H1 (cell line): ENCODE data around the gene SDC4. TPM values are rescaled to one million over a fixed set of nuclear protein-coding genes. Genes with fewer than 3 reads are reported as not detected.

Experiments used
- CTCF ChIA-PET: fragments of 300-600 bp; sonication (Branson Sonifier 250); formaldehyde crosslinking; loops from one replicate; lab custom pipeline; 2021; ENCODE audit not compliant: partially characterized antibody; lab: Charles Lee
- POLR2A ChIA-PET: fragments of 300-600 bp; sonication (Branson Sonifier 250); formaldehyde crosslinking; loops from one replicate; lab custom pipeline; 2021; ENCODE audit warnings: inconsistent platforms; ENCODE audit not compliant: partially characterized antibody; lab: Charles Lee
- DNase-seq, 2 experiments: peaks; one replicate each; pipeline versions ENCODE4 v3.0.0 to v3.0.0-alpha.2; 2010 to 2022; ENCODE audit warnings: low spot score in 2 of 2, low read depth in 1 of 2, mixed read lengths in 1 of 2
- FAIRE-seq: peaks from 2 replicates; lab custom pipeline; 2011; peaks lifted over from hg19 to GRCh38; lab: Jason Lieb, UNC
- H2AFZ ChIP-seq: 2 replicates; pipeline ENCODE4 v1.8.1; 2012; ENCODE audit warnings: low read length, inconsistent platforms
- H2AK5ac ChIP-seq: 2 replicates; pipeline ENCODE4 v1.6.1; 2013; ENCODE audit warnings: low read depth, low read length
- H2BK120ac ChIP-seq: replicated peaks from 2 replicates; pipeline ENCODE3; 2013; ENCODE audit warnings: low read depth, low read length, inconsistent platforms
- H2BK12ac ChIP-seq: 2 replicates; pipeline ENCODE4 v1.6.1; 2013; ENCODE audit warnings: low read depth, low read length
- H2BK15ac ChIP-seq: 2 replicates; pipeline ENCODE4 v1.6.1; 2013; ENCODE audit warnings: low read length
- H2BK20ac ChIP-seq: 2 replicates; pipeline ENCODE4 v1.6.1; 2013; ENCODE audit warnings: low read length
- H2BK5ac ChIP-seq: 2 replicates; pipeline ENCODE4 v1.6.1; 2013; ENCODE audit warnings: low read depth, low read length
- H3K14ac ChIP-seq: 2 replicates; pipeline ENCODE4 v1.6.1; 2013; ENCODE audit warnings: inconsistent platforms; ENCODE audit not compliant: insufficient read length
- H3K18ac ChIP-seq: 2 replicates; pipeline ENCODE4 v1.6.1; 2013; ENCODE audit warnings: low read length; ENCODE audit errors: extremely low read depth
- H3K23ac ChIP-seq: 2 replicates; pipeline ENCODE4 v1.6.1; 2013; ENCODE audit warnings: inconsistent platforms; ENCODE audit not compliant: insufficient read length
- H3K23me2 ChIP-seq: 2 replicates; pipeline ENCODE4 v1.6.1; 2013; ENCODE audit warnings: low read depth, low read length
- H3K27ac ChIP-seq: 2 replicates; pipeline ENCODE4 v1.6.1; 2011; ENCODE audit warnings: low read depth, low read length, inconsistent platforms
- H3K27me3 ChIP-seq, 4 experiments: replicated peaks in 1 of 4; 1 replicate in 1 of 4; 2 replicates in 3 of 4; pipeline versions ENCODE4 v1.6.1 to v1.8.1; 2011 to 2013; ENCODE audit warnings: low read length in 3 of 4, mild to moderate bottlenecking in 3 of 4, inconsistent platforms in 2 of 4, mixed read lengths in 2 of 4, moderate library complexity in 1 of 4; ENCODE audit not compliant: control insufficient read depth in 3 of 4, insufficient read depth in 3 of 4; ENCODE audit errors: extremely low read depth in 1 of 4
- H3K36me3 ChIP-seq, 4 experiments: 2 replicates each; pipeline versions ENCODE4 v1.6.1 to v1.8.1; 2011 to 2013; ENCODE audit warnings: mild to moderate bottlenecking in 4 of 4, low read length in 3 of 4, moderate library complexity in 2 of 4, control low read depth in 1 of 4, inconsistent platforms in 1 of 4; ENCODE audit not compliant: insufficient read depth in 4 of 4, control insufficient read depth in 2 of 4
- H3K4ac ChIP-seq: replicated peaks from 2 replicates; pipeline ENCODE3; 2013; ENCODE audit warnings: low read length, low read depth, mixed read lengths, inconsistent platforms; ENCODE audit not compliant: insufficient read length
- H3K4me1 ChIP-seq, 4 experiments: replicated peaks in 1 of 4; 1 replicate in 1 of 4; 2 replicates in 3 of 4; pipeline versions ENCODE4 v1.6.1 to v1.8.1; 2011 to 2013; ENCODE audit warnings: low read length in 3 of 4, inconsistent platforms in 2 of 4, mixed read lengths in 1 of 4; ENCODE audit not compliant: insufficient read depth in 4 of 4, control insufficient read depth in 3 of 4
- H3K4me2 ChIP-seq, 2 experiments: 2 replicates each; pipeline versions ENCODE4 v1.6.1 to v1.8.1; 2011 to 2013; ENCODE audit warnings: low read depth in 2 of 2, low read length in 2 of 2, control low read depth in 1 of 2, inconsistent platforms in 1 of 2, mild to moderate bottlenecking in 1 of 2; ENCODE audit not compliant: insufficient read depth in 1 of 2
- H3K4me3 ChIP-seq, 4 experiments: fragments of 200-600, 300-600 bp in 1 of 4; sonication (generic), shearing (Covaris generic), sonication (Bioruptor Twin) in 1 of 4; 2 replicates each; pipeline versions ENCODE4 v1.5.1 to v1.8.1; 2011 to 2016; ENCODE audit warnings: low read length in 4 of 4, low read depth in 3 of 4, control low read depth in 2 of 4, inconsistent platforms in 2 of 4, mild to moderate bottlenecking in 2 of 4, mixed read lengths in 1 of 4, moderate library complexity in 1 of 4; ENCODE audit not compliant: insufficient read depth in 2 of 4; ENCODE audit errors: extremely low read depth in 1 of 4
- H3K56ac ChIP-seq: replicated peaks from 2 replicates; pipeline ENCODE3; 2013; ENCODE audit warnings: low read depth, mild to moderate bottlenecking, mixed read lengths, low read length, inconsistent platforms; ENCODE audit not compliant: insufficient read length
- H3K79me1 ChIP-seq: 2 replicates; pipeline ENCODE4 v1.6.1; 2013; ENCODE audit warnings: low read depth, low read length, control low read depth
- H3K79me2 ChIP-seq, 2 experiments: 2 replicates each; pipeline versions ENCODE4 v1.6.1 to v1.8.1; 2012 to 2013; ENCODE audit warnings: low read length in 2 of 2, mild to moderate bottlenecking in 2 of 2, inconsistent platforms in 1 of 2; ENCODE audit not compliant: insufficient read depth in 2 of 2, control insufficient read depth in 1 of 2
- H3K9ac ChIP-seq, 4 experiments: replicated peaks in 1 of 4; 1 replicate in 1 of 4; 2 replicates in 3 of 4; pipeline versions ENCODE4 v1.6.1 to v1.8.1; 2011 to 2013; ENCODE audit warnings: low read depth in 3 of 4, low read length in 3 of 4, control low read depth in 2 of 4, mild to moderate bottlenecking in 2 of 4, moderate library complexity in 2 of 4, inconsistent platforms in 1 of 4; ENCODE audit errors: extremely low read depth in 1 of 4
- H3K9me3 ChIP-seq, 2 experiments: 2 replicates each; pipeline versions ENCODE4 v1.6.1 to v1.8.1; 2012 to 2013; ENCODE audit warnings: mild to moderate bottlenecking in 2 of 2, moderate library complexity in 2 of 2, control low read depth in 1 of 2, inconsistent platforms in 1 of 2, low read depth in 1 of 2, low read length in 1 of 2, mixed read lengths in 1 of 2; ENCODE audit not compliant: insufficient read depth in 2 of 2
- H4K20me1 ChIP-seq, 2 experiments: replicated peaks in 1 of 2; 2 replicates each; pipeline versions ENCODE3 to v1.8.1; 2011 to 2013; ENCODE audit warnings: inconsistent platforms in 2 of 2, low read length in 2 of 2, mild to moderate bottlenecking in 1 of 2; ENCODE audit not compliant: insufficient read depth in 2 of 2, control insufficient read depth in 1 of 2
- H4K5ac ChIP-seq: 2 replicates; pipeline ENCODE4 v1.6.1; 2013; ENCODE audit warnings: low read length, low read depth, mixed read lengths, inconsistent platforms; ENCODE audit not compliant: insufficient read length
- H4K8ac ChIP-seq: 2 replicates; pipeline ENCODE4 v1.8.0; 2013; ENCODE audit warnings: mild to moderate bottlenecking, moderate library complexity, low read length, inconsistent platforms; ENCODE audit not compliant: insufficient read depth; ENCODE audit errors: extremely low read depth
- H4K91ac ChIP-seq: replicated peaks from 2 replicates; pipeline ENCODE3; 2013; ENCODE audit warnings: low read length, mixed read lengths, inconsistent platforms; ENCODE audit not compliant: insufficient read length
- ASH2L ChIP-seq: fragments of 200-600, 300-600 bp; sonication (generic); IDR thresholded peaks from one replicate; pipeline ENCODE4 v1.7.1; 2017; ENCODE audit warnings: low read length
- E2F6 ChIP-seq: IDR thresholded peaks from 2 replicates; pipeline ENCODE4 v1.6.1; 2012; ENCODE audit warnings: inconsistent platforms
- FOSL1 ChIP-seq: IDR thresholded peaks from 2 replicates; pipeline ENCODE4 v1.6.1; 2011; ENCODE audit warnings: mild to moderate bottlenecking, low read depth, low read length, moderate library complexity; ENCODE audit not compliant: insufficient read depth
- NRF1 ChIP-seq: IDR thresholded peaks from 2 replicates; pipeline ENCODE4 v1.6.1; 2011; ENCODE audit warnings: mild to moderate bottlenecking, low read depth, low read length, improper control_type of control experiment
- RBBP5 ChIP-seq: IDR thresholded peaks from 2 replicates; pipeline ENCODE4 v1.7.1; 2012; ENCODE audit warnings: low read depth, mild to moderate bottlenecking, inconsistent platforms, low read length, moderate library complexity, borderline replicate concordance
- RNF2 ChIP-seq: fragments of 200-900, 300-1000 bp; sonication (generic); IDR thresholded peaks from 2 replicates; pipeline ENCODE4 v1.7.1; 2016; ENCODE audit warnings: borderline replicate concordance, low read depth, mild to moderate bottlenecking, antibody characterized with exemption, low read length; ENCODE audit not compliant: poor library complexity, severe bottlenecking; ENCODE audit errors: missing control alignments
- RXRA ChIP-seq: IDR thresholded peaks from 2 replicates; pipeline ENCODE4 v1.6.1; 2011; ENCODE audit warnings: low read depth, mild to moderate bottlenecking, low read length, moderate library complexity; ENCODE audit not compliant: insufficient read depth
- polyA plus RNA-seq, 7 experiments: library from polyadenylated mRNA; depleted of rRNA in 3 of 7; stranded (reverse) in 5 of 7; unstranded in 2 of 7; fragments of >200 nt in 5 of 7; fragments of 200-250 nt in 2 of 7; gene quantifications; 1 replicate in 5 of 7; 2 replicates in 1 of 7; 4 replicates in 1 of 7; pipeline versions ENCODE4 v1.2.1 to v1.2.3, GENCODE V29; 2011 to 2013; ENCODE audit warnings: missing spikeins in 2 of 7, mixed read lengths in 2 of 7
- total RNA-seq: library from RNA; stranded (reverse); fragmentation: NEBNext Ultra II Directional; extraction: Animal tissue kit (Norgen Biotek cat#: 25700); gene quantifications from 2 replicates; pipeline ENCODE4 v1.2.1, GENCODE V29; 2021

Gene SDC4
- total and polyA plus RNA-seq, 2 of the 8 experiments (the other 6 are each of a cell fraction or from before 2014, with no cell fraction given), result 34.6 to 60.2 TPM

- no peak overlapping the region for H4K8ac ChIP-seq
- FAIRE-seq (no peak), DNase-seq (no peak)
- H2AFZ ChIP-seq, result no peak overlapping the region
- no peak overlapping the region for H3K4me3 ChIP-seq
- H2BK15ac ChIP-seq, result no peak overlapping the region
- H4K20me1 ChIP-seq, result peaks cover under 1 to 4% of the 10 kb centered on the region in 2 experiments
- H3K4me2 ChIP-seq, result no peak overlapping the region
- H3K4me1 ChIP-seq, result no peaks in the 10 kb centered on the region; a peak in 1 of 7 replicates
- no peak overlapping the region for H4K5ac ChIP-seq
- H3K18ac ChIP-seq, result no peak overlapping the region
- no peaks in the 10 kb centered on the region for H3K9me3 ChIP-seq
- H3K36me3 ChIP-seq, result peaks cover 6 to 19% (median 17%) of the 10 kb centered on the region in 4 experiments
- no peak overlapping the region for H2BK12ac ChIP-seq
- no peak overlapping the region for H3K27ac ChIP-seq
- no peak overlapping the region for H2BK20ac ChIP-seq
- no peak overlapping the region for H3K23ac ChIP-seq
- no peaks in the 10 kb centered on the region for H3K23me2 ChIP-seq
- no peak overlapping the region for H3K14ac ChIP-seq
- H3K79me1 ChIP-seq, result no peaks in the 10 kb centered on the region
- no peaks in the 10 kb centered on the region for H3K79me2 ChIP-seq
- H3K56ac ChIP-seq, result no peak overlapping the region
- H3K4ac ChIP-seq, result no peak overlapping the region
- no peak overlapping the region for H4K91ac ChIP-seq
- ChIA-PET CTCF (interaction anchor here (0.6 to 13.3 kb wide), 19 partner anchors 9 to 447 kb away, joined by 3 to 156 read pairs (median 5); partner anchors contain the start of genes MATN4, SYS1 and TP53TG5), POLR2A (interaction anchor here (0.9 to 2.9 kb wide), 7 partner anchors 10 to 126 kb away, joined by 3 to 15 read pairs (median 4); partner anchors contain the start of gene SDC4)
- no peak overlapping the region for H2BK120ac ChIP-seq
- no peak overlapping the region for H3K9ac ChIP-seq
- no peak overlapping the region for H2AK5ac ChIP-seq
- no peak overlapping the region for H2BK5ac ChIP-seq
- no peaks in the 10 kb centered on the region for H3K27me3 ChIP-seq
- TF ChIP-seq ASH2L (no peak), RXRA (no peak), FOSL1 (no peak), NRF1 (no peak), RBBP5 (no peak), E2F6 (no peak), RNF2 (no peak)
These were observed 24.5 kb downstream of the SDC4 start for GRCh38 chr20:45323731-45324130.
